T-helper 2 cell treated with Interferon-gamma antibody and Interleukin-4, amounts not matched to agents 5 μg/mL and 100 μg/mL, for 36 hours (primary cell): ENCODE data around the gene ARID3C.

Source experiments
- DNase-seq: peaks from one replicate; pipeline ENCODE4 v3.0.0; 2021; ENCODE audit warnings: low spot score
- H3K27ac Mint-ChIP-seq: one replicate; pipeline ENCODE4 v1.8.0; 2021; ENCODE audit warnings: mild to moderate bottlenecking, mixed read lengths
- H3K27me3 Mint-ChIP-seq: one replicate; pipeline ENCODE4 v1.8.0; 2021; ENCODE audit warnings: low read depth, mixed read lengths
- H3K36me3 Mint-ChIP-seq: one replicate; pipeline ENCODE4 v1.8.0; 2021; ENCODE audit warnings: low read depth, mixed read lengths
- H3K4me1 Mint-ChIP-seq: one replicate; pipeline ENCODE4 v1.8.0; 2021; ENCODE audit warnings: low read depth, mixed read lengths
- H3K4me3 Mint-ChIP-seq: one replicate; pipeline ENCODE4 v1.8.0; 2022; ENCODE audit warnings: mild to moderate bottlenecking, moderate library complexity, mixed read lengths
- H3K9me3 Mint-ChIP-seq: one replicate; pipeline ENCODE4 v1.8.0; 2021; ENCODE audit warnings: mixed read lengths

Gene ARID3C

GRCh38 chr9:34628656-34629490 is at the start of gene ARID3C:
ARID3C (minus strand) TSS chr9:34629066; CDS start chr9:34628014, 1,052 bp downstream.
- peaks cover 2% of the 10 kb centered on the region for H3K36me3 Mint-ChIP-seq
- peaks cover 65% of the 10 kb centered on the region for H3K27me3 Mint-ChIP-seq
- H3K4me3 Mint-ChIP-seq = peak within 1 kb of the TSS; percentile 81
- H3K27ac Mint-ChIP-seq = peak within 1 kb of the TSS; percentile 37
- peaks cover 12% of the 10 kb centered on the region for H3K4me1 Mint-ChIP-seq
- no peaks in the 10 kb centered on the region for H3K9me3 Mint-ChIP-seq
- DNase-seq = peak; percentile 45

GRCh38 chr9:34675869-34676268 is 47.0 kb upstream of the ARID3C start:
- Mint-ChIP-seq H3K36me3 (no peaks in the 10 kb centered on the region), H3K9me3 (no peaks in the 10 kb centered on the region), H3K4me1 (no peaks in the 10 kb centered on the region), H3K27me3 (no peaks in the 10 kb centered on the region), H3K4me3 (no peak overlapping the region), H3K27ac (no peak overlapping the region)
- DNase-seq = no peak

GRCh38 chr9:34675048-34675714 is 46.3 kb upstream of the ARID3C start:
- H3K27me3 Mint-ChIP-seq = no peaks in the 10 kb centered on the region
- peak; percentile 24 for DNase-seq

GRCh38 chr9:34674440-34674839 is 45.6 kb upstream of the ARID3C start:
- H3K27ac Mint-ChIP-seq = no peak overlapping the region
- H3K4me3 Mint-ChIP-seq = no peak overlapping the region
- H3K9me3 Mint-ChIP-seq = peaks cover under 1% of the 10 kb centered on the region
- no peak for DNase-seq
- peaks cover 6% of the 10 kb centered on the region for H3K36me3 Mint-ChIP-seq
- no peaks in the 10 kb centered on the region for H3K4me1 Mint-ChIP-seq
- H3K27me3 Mint-ChIP-seq = no peaks in the 10 kb centered on the region

More at GRCh38 chr9:34675048-34675714, 46.3 kb upstream of the ARID3C start:
- Mint-ChIP-seq H3K27ac (no peak overlapping the region), H3K4me1 (no peaks in the 10 kb centered on the region), H3K36me3 (peaks cover 3% of the 10 kb centered on the region), H3K9me3 (no peaks in the 10 kb centered on the region), H3K4me3 (no peak overlapping the region)

- Mint-ChIP-seq H3K4me3 (no peak overlapping the region), H3K36me3 (peaks cover 22% of the 10 kb centered on the region), H3K9me3 (peaks cover 5% of the 10 kb centered on the region), H3K27ac (no peak overlapping the region), H3K4me1 (peaks cover 3% of the 10 kb centered on the region), H3K27me3 (no peaks in the 10 kb centered on the region)
- no peak for DNase-seq
Observed at GRCh38 chr9:34671307-34671706, 42.4 kb upstream of the ARID3C start.

GRCh38 chr9:34669809-34670562 is 41.1 kb upstream of the ARID3C start:
- no peak for DNase-seq
- H3K27ac Mint-ChIP-seq = no peak overlapping the region
- no peak overlapping the region for H3K4me3 Mint-ChIP-seq
- no peaks in the 10 kb centered on the region for H3K27me3 Mint-ChIP-seq
- peaks cover 9% of the 10 kb centered on the region for H3K4me1 Mint-ChIP-seq
- H3K9me3 Mint-ChIP-seq = peaks cover 5% of the 10 kb centered on the region
- peaks cover 24% of the 10 kb centered on the region for H3K36me3 Mint-ChIP-seq

GRCh38 chr9:34665381-34666250 is 36.8 kb upstream of the ARID3C start:
- peaks cover 42% of the 10 kb centered on the region for H3K4me1 Mint-ChIP-seq
- peak overlapping the region; percentile 87 for H3K4me3 Mint-ChIP-seq
- H3K9me3 Mint-ChIP-seq = peaks cover 5% of the 10 kb centered on the region
- no peaks in the 10 kb centered on the region for H3K27me3 Mint-ChIP-seq
- H3K27ac Mint-ChIP-seq = peak overlapping the region; percentile 93
- peaks cover 43% of the 10 kb centered on the region for H3K36me3 Mint-ChIP-seq
- peak; percentile 84 for DNase-seq

GRCh38 chr9:34665067-34665380 is 36.2 kb upstream of the ARID3C start:
- H3K4me3 Mint-ChIP-seq = peak overlapping the region; percentile 87
- H3K27ac Mint-ChIP-seq = peak overlapping the region; percentile 93
- H3K36me3 Mint-ChIP-seq = peaks cover 43% of the 10 kb centered on the region
- H3K9me3 Mint-ChIP-seq = peaks cover 5% of the 10 kb centered on the region
- peaks cover 42% of the 10 kb centered on the region for H3K4me1 Mint-ChIP-seq
- no peak for DNase-seq
- no peaks in the 10 kb centered on the region for H3K27me3 Mint-ChIP-seq

- Mint-ChIP-seq H3K27ac (peak overlapping the region; percentile 85), H3K36me3 (peaks cover 40% of the 10 kb centered on the region), H3K27me3 (no peaks in the 10 kb centered on the region), H3K4me1 (peaks cover 42% of the 10 kb centered on the region), H3K4me3 (peak overlapping the region; percentile 87), H3K9me3 (peaks cover 5% of the 10 kb centered on the region)
- peak; percentile 64 for DNase-seq
Observed at GRCh38 chr9:34664281-34665066, 35.6 kb upstream of the ARID3C start.

GRCh38 chr9:34663303-34663605 is 34.4 kb upstream of the ARID3C start:
- Mint-ChIP-seq H3K4me3 (peak overlapping the region; percentile 68), H3K4me1 (peaks cover 42% of the 10 kb centered on the region), H3K27ac (peak overlapping the region; percentile 85), H3K9me3 (no peaks in the 10 kb centered on the region), H3K27me3 (no peaks in the 10 kb centered on the region), H3K36me3 (peaks cover 31% of the 10 kb centered on the region)
- DNase-seq = no peak

GRCh38 chr9:34662526-34663302 is 33.8 kb upstream of the ARID3C start, which contains the start of gene CCL27:
CCL27 (minus strand) TSS chr9:34662657; CDS start chr9:34662633, 24 bp downstream.
- Mint-ChIP-seq H3K4me1 (peaks cover 42% of the 10 kb centered on the region), H3K27me3 (no peaks in the 10 kb centered on the region), H3K9me3 (no peaks in the 10 kb centered on the region), H3K36me3 (peaks cover 28% of the 10 kb centered on the region), H3K27ac (peak within 1 kb of the TSS; percentile 85), H3K4me3 (peak within 1 kb of the TSS; percentile 68)
- no peak for DNase-seq

GRCh38 chr9:34659592-34660253 is 30.9 kb upstream of the ARID3C start:
- Mint-ChIP-seq H3K4me1 (peaks cover 32% of the 10 kb centered on the region), H3K36me3 (peaks cover 25% of the 10 kb centered on the region), H3K4me3 (no peak overlapping the region), H3K27me3 (no peaks in the 10 kb centered on the region), H3K9me3 (no peaks in the 10 kb centered on the region), H3K27ac (no peak overlapping the region)
- no peak for DNase-seq
